HG03135 (cell line): ENCODE data around the gene INPP4A.
A peak's percentile ranks its signal among the peaks of the same experiment; 100 is the strongest.

ENCODE experiments used
- ATAC-seq: cut with Tn5 transposase; IDR thresholded peaks from one replicate; pipeline ENCODE4 v1.9.1; 2021; ENCODE audit warnings: mild to moderate bottlenecking, moderate library complexity; ENCODE audit not compliant: unreplicated experiment

The INPP4A gene

DNA sequence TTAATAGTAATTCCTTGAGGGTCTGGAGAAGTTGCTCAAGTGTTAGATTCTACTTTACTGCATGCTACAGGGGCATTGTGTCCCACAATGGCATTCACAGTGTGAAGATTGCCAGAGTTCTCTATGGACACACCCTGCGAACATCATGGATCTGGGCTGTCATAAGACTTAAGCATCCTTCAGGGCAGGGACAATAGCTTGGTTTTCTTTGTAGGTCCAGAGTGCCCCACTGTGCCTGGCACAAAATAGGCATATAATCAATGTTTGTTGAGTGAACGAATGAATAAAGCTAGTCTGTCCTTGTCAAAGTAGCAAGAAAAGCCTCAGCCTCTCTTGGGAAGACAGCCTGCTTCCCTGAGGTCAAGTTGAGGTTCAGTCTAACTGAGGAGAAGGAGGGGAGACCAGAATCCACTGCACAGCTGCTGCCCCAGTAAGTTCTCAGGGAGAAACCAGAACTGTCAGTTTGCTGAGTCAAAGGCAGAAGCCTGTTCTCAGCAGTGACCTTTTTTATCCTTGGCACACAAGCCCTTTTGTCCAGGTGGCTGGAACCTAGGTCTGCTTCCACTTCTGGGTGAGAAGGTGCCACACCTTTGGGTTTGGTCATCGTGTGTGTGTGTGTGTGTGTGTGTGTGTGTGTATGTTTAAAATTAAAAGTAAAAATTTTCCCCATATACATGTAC is 15.0 kb downstream of the INPP4A start:
- ATAC-seq, result peak; percentile 25

DNA sequence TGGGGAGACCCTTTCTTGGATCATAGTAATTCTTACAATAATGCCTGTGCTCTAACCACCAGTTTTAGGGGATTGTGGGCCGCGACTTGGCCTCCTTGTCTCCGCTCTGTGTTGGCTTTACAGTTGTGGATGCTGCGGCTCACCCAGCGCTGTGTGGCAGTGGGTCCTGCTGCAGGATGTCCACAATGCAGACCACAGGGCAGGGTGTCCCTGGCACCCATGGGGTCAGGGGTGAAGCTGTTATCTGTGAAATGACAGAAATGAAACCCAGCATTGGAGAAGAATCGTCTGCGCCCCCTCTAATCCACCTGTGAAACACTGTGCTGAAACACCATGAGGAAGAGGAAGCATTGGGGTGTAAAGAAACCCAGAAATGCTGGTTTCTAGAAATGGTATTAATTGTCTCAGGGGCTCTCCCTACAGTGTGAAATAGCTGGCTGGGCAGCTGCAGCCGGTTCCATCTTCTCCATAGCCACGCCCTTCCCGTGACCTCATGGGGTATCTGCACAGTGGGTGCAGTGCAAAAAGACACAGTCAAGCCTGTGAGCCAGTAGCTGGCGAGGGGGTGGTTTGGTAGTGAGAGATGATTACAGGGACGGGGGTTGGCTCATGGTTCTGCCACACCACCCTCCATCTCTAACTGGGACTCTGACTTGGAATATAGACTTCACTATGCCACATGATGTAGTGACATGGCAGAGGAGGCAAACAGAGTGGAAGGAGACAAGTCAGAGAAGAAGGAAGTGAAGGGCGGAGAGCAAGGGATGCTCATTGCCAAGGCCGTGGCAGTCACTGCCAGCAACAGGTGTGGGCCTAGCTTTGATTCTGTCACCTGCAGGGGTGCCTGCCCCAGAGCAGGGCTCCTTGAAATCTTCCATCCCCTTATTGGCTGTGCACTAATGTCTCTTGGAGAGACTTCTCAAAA is 16.2 kb downstream of the INPP4A start:
- ATAC-seq, result peak; percentile 54

DNA sequence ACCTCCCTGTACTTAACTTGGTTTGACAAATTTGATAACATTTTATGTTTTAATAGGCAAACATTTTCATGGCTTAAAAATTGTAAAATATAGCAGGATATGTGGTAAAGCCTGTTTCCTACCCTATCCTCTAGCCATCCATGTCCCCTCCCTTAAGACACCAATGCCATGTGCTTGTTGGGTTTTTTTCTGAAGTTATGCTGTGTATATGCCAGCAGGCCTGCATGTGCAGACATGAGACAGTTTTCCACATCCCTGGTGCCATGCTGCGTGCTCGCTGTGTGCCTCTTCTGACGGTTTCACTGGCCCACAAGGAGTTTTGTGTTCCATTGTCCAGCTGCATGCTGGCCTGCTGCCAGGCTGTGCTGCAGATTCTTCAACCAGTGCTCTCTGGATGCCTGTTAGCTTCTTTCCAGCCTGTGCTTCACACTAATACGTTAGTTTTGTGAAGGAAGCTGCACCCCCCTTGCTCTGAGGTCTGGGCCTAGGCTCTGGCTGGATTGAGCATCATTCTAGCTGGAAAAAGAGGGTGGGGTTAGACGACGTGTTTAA is 16.9 kb downstream of the INPP4A start:
- no peak for ATAC-seq

DNA sequence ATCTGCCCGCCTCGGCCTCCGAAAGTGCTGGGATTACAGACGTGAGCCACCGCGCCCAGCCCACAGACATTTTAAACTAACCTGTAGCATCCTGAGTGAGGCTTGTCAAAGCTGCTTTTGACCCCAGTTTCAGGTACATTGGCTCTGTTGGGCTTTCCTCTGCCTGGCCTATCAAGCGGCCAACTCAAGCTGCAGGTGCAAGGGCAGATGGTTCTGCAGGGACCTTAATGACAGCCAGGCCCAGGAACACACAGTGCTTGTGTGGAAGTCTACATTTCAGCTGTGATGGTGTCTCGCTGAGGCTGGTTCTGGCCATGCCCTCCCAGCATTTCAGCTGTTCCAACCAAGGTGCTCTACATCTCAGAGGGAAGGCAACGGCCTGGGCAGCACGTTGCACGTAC is 18.4 kb downstream of the INPP4A start:
- ATAC-seq, result no peak

DNA sequence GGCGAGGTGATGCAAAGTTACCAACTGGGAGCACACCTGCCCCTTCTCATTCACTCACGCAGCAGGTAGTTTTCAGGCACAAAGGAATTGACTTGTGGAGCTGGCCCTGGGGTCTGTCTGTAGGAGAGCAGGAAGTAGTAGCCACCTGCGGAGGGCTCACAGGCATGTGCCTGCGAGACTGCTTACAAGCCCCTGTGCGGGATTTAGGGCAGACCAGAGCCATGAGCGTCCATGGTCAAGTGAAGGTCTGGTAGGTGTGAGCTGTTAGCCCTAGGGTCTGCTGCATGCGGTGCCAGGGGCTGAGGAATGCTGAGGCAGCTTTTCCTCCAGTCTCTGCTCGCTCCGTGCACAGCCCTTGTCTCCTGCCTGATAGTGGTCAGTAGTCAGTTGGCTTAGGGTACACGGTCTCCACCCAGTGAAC is 18.9 kb downstream of the INPP4A start:
- ATAC-seq, result no peak

DNA sequence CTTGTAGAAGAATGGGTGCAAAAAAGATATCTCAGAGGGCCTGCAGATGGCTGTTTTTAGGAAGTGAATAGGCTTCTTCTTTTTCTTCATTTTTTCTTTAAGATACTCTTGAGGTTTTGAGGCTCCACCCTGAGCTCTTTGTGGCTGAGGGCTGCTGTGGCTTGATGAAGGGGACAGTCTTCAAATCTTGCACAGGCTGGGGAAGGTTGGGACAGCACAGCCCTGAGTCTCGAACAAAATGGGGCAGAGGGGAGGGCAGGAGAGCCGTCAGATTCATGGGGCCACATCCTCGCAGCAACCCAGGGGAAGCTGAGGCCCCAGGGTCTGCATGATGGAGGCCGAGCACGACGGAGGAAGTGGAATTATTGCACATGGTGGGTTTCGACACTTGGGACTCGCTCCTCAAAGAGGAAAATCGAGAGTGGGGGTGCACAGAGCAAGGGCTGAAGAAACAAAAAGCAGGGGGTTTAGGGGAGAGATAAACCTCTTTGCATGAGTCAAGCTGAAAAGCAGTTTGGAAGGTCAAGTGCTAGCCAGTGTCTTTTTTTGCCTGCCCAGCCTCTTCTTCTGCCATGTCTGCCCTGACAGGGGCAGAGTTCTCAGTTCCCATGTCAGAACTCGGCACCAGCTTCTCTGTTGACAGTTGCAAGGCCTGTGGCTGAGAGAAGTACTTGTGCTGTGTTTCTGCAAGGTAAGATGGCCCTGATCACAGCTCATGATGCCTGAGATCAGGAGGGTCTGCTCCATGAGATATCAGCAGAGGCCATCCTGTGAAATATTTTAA is 19.5 kb downstream of the INPP4A start:
- no peak for ATAC-seq

DNA sequence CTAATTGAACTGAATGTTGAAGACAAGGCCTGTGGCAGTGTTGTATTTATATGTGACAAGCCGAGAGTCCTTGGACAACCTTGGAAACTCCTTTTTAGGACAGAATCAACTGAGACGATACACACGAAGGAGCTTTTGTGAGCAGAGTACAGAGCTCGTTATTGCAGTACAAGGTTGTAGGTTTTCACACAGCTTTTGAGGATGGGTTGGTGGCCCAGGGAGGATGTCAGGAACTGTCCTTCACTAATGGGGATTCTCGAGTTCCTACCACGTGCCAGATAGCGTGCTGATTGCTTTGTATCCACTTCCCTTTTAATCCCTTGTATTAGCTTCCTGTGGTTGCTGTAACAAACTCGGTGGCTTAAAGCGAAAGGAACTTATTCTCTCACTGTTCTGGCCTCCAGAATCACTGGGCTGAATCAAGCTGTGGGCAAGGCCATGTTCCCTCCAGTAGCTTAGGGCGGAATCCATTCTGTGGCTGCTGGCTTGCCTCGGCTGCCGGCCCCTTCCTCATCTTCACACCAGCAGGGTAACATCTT is 20.2 kb downstream of the INPP4A start:
- ATAC-seq, result peak; percentile 42

DNA sequence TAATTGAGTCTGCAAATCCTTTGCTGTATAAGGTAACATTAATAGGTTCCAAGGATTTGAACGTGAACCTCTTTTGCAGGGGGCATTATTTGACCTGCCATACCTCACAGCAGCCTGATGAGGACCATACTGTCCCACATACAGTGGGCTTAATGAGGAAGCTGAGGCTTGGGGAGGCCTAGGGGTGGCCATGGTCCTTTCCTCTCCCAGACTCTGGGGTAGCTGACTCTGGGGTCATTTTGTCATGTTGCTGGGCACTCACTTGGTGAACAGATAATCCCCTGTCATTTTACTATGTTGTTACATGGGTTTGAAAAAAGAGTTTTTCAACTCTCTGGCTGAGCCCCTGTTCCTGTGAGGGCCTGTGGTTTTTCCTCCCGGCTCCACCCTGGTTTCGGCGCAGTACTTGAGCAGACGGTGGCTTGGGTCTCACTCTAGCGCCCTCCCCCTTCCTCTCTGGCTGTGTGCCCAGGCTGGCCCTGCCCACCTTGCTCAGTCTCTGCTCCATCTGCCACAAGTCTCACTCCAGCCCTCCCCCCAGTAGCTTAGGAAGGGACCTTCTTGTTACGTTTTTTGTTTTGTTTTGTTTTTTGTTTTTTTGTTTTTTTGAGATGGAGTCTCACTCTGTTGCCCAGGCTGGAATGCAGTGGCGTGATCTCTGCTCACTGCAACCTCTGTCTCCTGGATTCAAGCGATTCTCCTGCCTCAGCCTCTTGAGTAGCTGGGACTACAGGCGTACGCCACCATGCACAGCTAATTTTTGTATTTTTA is 21.0 kb downstream of the INPP4A start:
- no peak for ATAC-seq

DNA sequence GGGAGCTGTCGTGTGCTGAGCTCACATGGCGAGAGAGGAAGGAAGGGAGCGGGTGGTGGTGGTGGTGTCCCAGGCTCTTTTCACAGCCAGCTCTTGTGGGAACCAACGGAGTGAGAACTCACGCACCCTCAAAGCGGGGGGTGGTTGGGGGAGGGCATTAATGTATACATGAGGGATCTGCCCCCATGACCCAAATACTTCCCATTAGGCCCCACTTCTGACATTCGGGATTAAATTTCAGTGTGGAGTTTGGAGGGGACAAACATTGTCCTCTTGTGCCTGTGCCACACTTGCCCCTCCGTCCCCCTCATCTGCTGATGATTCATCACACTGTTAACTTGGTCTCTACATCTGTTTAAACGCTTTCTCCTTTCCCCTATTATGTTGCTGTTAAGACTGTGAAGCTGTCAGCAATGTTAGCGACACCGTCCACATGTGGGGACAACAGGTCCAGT is 22.5 kb downstream of the INPP4A start:
- no peak for ATAC-seq

DNA sequence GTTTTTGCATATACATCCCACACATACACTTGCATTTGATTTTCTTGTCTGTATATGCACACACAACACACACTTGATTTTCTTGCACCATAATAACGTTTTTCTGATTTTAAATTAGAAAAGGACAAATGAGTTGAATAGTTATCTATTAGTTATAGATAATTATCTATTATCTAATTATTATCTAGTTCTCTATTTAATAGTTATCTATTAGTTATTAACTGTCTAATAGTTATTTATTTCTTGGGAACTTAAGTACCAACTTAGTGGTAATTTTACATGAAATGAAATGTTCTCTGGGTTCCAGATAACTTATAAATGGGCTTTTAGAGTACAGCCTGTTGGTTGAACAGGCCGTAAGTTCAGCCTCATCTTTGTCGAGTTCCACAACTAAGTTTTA is 23.0 kb downstream of the INPP4A start:
- no peak for ATAC-seq

DNA sequence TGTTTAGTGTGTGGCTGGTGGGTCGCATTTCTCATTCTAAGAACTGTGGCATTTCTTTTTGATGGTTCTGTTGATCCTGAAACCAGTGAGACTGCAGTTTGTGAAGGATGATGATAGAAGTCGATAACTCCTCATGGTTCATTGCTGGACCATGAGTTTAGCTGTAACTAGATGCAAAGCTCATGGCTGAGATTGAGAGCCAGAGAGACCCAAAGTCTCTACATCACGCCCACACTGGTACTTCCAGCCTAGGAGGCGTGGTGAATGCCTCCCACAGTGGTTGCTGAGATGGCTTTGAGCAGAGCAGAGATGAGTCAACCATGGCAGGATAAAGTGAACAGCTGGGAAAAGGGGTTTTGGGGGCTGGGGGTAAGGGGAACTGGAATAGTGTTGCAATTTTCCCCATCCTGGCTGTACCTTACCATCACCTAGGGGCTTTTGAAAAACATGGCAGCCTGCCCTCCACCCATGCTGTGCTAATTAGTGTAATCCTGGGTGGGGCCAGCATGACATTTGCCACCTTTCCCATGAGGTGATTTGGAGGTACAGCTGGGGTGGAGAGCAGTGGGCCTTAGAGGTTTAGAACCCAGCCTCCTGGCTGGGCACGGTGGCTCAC is 24.1 kb downstream of the INPP4A start:
- no peak for ATAC-seq

DNA sequence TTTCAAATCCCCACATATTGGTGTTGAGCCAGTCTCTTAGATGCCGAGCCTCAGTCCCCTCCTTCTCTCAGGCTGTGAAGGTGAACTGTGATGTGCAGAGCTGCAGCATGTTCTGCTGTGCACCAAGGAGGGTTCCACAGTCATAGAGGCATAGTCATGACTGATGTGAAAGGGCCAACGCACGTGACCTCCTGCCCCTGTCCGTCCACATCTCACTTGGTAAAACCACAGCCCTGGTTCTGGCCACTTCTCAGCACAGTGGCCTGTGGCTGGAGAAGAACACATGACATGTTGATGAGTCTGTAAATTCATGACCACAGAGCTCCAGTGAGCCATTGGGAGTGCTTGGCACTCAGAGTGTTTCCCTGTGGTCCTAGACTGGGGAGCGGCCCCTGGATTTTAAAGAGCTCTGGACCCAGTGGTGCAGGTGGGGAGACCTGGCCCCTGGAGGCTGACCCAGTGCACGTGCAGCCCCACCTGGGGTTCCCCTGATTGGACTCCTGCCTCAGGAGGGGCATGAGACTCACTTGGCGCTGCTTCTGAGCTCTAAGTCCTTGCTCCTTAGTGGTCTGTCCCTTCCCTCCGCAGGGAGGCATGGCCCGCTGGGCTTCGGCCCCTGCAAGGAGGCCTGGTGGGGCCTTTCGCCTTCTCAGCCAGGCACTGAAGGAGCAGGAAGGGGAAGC is 25.3 kb downstream of the INPP4A start:
- no peak for ATAC-seq

DNA sequence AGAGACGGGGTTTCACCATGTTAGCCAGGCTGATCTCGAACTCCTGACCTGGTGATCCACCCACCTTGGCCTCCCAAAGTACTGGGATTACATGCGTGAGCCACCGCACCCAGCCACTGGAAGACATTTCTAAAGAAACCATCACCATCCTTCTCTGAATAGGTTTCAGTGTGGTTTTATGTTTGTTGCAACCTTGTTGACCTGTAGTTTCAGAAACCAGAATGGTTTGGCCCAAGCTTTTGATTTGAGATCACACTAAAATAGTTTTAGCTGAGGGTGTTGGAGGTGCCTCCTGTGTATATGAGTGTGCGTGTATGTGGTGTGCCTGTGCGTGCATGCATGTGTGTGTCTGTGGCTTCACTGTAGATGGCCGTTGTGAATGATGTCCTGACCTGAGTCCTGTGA is 26.2 kb downstream of the INPP4A start:
- ATAC-seq, result no peak

DNA sequence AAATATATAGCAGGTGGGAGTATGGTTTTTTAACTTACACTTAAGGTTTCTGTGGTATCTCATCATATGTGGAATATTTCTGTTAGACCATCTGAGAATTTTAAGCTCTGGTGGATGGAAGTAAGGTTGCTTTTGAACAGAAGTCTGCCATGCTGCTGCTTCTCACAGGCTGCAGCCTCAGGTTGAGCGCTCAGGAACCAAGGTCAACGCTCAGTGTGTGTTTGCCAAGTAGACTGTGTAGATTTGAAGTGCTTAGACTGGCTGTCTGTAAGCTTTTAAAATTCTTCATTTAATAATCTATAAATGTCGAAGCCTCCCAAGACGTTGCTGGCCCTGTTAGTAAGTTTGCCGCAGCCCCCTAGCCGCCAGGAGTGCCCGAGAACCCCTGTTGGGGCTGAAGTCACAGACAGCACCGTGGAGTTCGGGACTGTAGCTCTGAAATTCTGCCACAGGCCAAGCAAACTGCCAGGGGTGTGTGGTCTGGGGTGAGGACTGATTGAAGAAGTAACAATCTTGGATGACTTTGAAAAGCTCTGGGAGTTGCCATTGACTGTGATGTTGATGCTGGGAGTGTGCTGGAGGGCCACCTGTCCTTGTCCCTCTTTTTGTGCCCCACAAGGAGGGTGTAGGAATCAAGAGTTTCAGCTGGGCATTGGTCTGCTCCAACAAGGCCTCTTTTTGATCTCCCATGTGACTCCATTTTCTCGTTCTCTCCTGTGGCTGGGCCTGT is 26.9 kb downstream of the INPP4A start:
- ATAC-seq, result no peak

DNA sequence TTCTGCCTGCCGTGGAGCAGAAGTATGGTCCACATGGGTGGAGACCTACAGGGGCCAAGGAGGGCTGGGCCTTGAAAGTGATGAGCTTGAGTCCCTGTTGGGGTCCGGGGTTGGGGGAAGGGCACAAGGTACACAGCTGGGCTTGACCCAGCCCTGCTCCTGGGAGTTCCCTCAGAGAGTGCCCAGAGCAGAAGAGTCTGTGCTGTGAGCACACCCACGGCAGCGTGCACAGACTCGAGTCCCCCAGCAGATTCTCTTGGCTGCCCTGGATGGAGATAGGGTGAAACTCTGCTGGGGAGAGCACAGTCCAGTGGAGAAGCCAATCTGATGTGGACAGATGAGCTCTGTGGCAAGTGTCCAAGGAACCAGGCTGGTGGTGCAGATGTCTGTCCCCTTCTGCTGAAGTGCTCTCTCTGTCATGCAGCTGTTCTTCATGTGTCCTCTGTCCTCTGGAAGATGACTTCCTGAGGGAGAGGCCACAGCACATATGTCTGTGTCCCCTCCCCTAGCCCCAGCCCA is 27.5 kb downstream of the INPP4A start:
- ATAC-seq, result no peak

DNA sequence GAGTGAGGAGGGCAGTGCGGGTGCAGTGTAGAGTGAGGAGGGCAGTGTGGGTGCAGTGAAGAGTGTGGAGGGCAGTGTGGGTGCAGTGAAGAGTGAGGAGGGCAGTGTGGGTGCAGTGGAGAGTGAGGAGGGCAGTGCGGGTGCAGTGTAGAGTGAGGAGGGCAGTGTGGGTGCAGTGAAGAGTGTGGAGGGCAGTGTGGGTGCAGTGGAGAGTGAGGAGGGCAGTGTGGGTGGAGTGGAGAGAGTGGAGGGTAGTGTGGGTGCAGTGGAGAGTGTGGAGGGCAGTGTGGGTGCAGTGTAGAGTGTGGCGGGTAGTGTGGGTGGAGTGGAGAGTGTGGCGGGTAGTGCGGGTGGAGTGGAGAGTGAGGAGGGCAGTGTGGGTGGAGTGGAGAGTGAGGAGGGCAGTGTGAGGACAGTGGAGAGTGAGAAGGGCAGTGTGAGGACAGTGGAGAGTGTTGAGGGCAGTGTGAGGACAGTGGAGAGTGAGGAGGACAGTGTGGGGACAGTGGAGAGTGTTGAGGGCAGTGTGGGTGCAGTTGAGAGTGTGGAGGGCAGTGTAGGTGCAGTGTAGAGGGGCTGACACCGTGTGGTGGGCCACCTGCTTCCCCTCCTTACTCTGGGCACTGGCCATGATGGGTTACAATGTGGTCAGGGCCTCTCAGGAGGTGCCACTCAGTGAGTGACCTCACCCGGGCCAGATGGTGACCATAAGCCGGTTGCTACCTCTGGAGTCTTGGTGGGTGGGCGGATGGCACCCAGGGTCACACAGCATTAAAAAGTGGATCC is 28.5 kb downstream of the INPP4A start:
- ATAC-seq, result no peak

DNA sequence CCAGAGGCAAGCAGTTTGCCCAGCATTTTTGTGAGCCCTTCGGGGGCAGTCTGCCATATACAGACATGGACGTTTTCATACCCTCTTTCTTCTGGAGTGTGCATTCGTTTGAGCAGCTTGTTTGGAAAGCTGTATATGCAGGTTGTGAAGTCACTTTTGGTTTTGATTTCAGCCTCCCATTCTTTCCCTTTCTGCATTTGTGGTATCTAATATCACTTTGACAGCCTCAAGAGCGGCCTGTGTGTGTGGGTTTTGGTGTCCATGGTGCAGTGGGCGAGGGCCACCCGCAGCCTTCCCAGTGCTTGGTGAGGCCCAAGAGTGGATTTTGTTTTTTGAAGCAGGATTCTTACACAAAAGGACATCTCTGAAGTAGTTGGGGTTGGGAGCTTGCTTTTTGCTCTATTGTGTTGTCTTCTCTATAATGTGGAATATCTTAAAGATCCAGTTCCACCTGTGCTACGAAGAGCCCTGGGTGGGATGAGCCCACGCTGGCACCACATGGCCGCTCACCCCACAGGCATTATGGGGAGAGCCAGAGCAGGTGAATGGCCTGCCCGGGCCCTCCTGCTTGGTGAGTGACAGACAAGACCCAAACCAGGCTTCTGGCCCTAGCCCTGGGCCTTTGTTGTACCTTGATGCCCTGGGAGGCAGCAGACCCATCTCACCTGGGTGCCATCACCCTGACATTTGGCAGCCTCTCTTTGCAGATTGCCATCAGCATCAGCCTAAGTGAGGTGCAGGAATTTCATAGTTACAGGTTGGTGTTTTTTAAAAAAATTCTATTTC is 29.5 kb downstream of the INPP4A start:
- ATAC-seq, result no peak
